OCI-LY7 (cell line): Measurements from ENCODE around the gene KDM2A. TPM values are rescaled to one million over a fixed set of nuclear protein-coding genes. Genes with fewer than 3 reads are reported as not detected.

Source experiments
- BruUV-seq: library from RNA; stranded (reverse); fragments of 400-500 nt; replicated peaks from 2 replicates; lab custom pipeline; 2021; lab: Mats Ljungman, UMichigan
- CTCF ChIA-PET: fragments of 300-600 bp; sonication (Branson Sonifier 250); formaldehyde crosslinking; loops from one replicate; lab custom pipeline; 2022; ENCODE audit warnings: antibody characterized with exemption; ENCODE audit not compliant: unreplicated experiment; lab: Charles Lee
- POLR2A ChIA-PET: fragments of 300-600 bp; sonication (Branson Sonifier 250); formaldehyde crosslinking; loops from one replicate; lab custom pipeline; 2022; ENCODE audit warnings: antibody characterized with exemption; lab: Charles Lee
- DNase-seq: peaks from one replicate; pipeline ENCODE4 v3.0.0-alpha.2; 2015; ENCODE audit warnings: low spot score
- H2AFZ ChIP-seq: fragments of 200-600 bp; sonication (generic), shearing (Covaris generic); 2 replicates; pipeline ENCODE4 v1.6.1; 2014; ENCODE audit warnings: mild to moderate bottlenecking, antibody characterized with exemption, low read length, moderate library complexity
- H3K27ac ChIP-seq: fragments of 200-600 bp; sonication (generic); 2 replicates; pipeline ENCODE4 v1.5.1; 2014; ENCODE audit warnings: mixed run types, low read depth, mild to moderate bottlenecking, moderate library complexity, low read length, inconsistent platforms; ENCODE audit not compliant: poor library complexity, severe bottlenecking
- H3K36me3 ChIP-seq: fragments of 200-600 bp; sonication (generic); 2 replicates; pipeline ENCODE4 v1.6.1; 2014; ENCODE audit warnings: mild to moderate bottlenecking, antibody characterized with exemption, low read length, moderate library complexity, mixed read lengths; ENCODE audit not compliant: insufficient read depth
- H3K4me1 ChIP-seq: fragments of 200-600 bp; sonication (generic); 2 replicates; pipeline ENCODE4 v1.5.1; 2014; ENCODE audit warnings: mild to moderate bottlenecking, low read length; ENCODE audit not compliant: insufficient read depth, poor library complexity, severe bottlenecking
- H3K4me2 ChIP-seq: fragments of 200-600 bp; sonication (generic); 2 replicates; pipeline ENCODE4 v1.6.1; 2014; ENCODE audit warnings: mild to moderate bottlenecking, low read length
- H3K4me3 ChIP-seq: fragments of 200-600 bp; sonication (generic); 2 replicates; pipeline ENCODE4 v1.5.1; 2014; ENCODE audit warnings: mild to moderate bottlenecking, low read depth, low read length; ENCODE audit not compliant: poor library complexity, severe bottlenecking
- H3K79me2 ChIP-seq: fragments of 200-600 bp; sonication (generic); 2 replicates; pipeline ENCODE4 v1.6.1; 2016; ENCODE audit warnings: low read depth, mild to moderate bottlenecking, low read length, moderate library complexity, mixed read lengths; ENCODE audit not compliant: insufficient read depth
- H3K9me2 ChIP-seq: fragments of 200-600 bp; sonication (generic); 2 replicates; pipeline ENCODE4 v1.6.1; 2016; ENCODE audit warnings: mild to moderate bottlenecking, low read length, mixed read lengths; ENCODE audit not compliant: insufficient read depth
- H3K9me3 ChIP-seq: fragments of 200-600 bp; sonication (generic); 2 replicates; pipeline ENCODE4 v1.6.1; 2014; ENCODE audit warnings: mild to moderate bottlenecking, mixed run types, low read length, mixed read lengths
- H4K20me1 ChIP-seq: fragments of 200-600 bp; sonication (generic); 2 replicates; pipeline ENCODE4 v1.6.1; 2014; ENCODE audit warnings: mild to moderate bottlenecking, antibody characterized with exemption, low read length, moderate library complexity, mixed read lengths; ENCODE audit not compliant: insufficient read depth
- CTCF ChIP-seq: fragments of 200-600 bp; sonication (generic); conservative IDR thresholded peaks from 2 replicates; pipeline ENCODE4 v1.5.1; 2014; ENCODE audit warnings: mild to moderate bottlenecking, antibody characterized with exemption, low read length, moderate library complexity, mixed read lengths
- EZH2phosphoT487 ChIP-seq: fragments of 200-600 bp; sonication (generic); IDR thresholded peaks from 2 replicates; pipeline ENCODE4 v1.6.1; 2018; ENCODE audit warnings: low read depth, borderline replicate concordance, mild to moderate bottlenecking, mixed run types, antibody characterized with exemption, low read length, moderate library complexity, mixed read lengths
- intact Hi-C: fragments of 100-400 bp; cut with micrococcal nuclease; formaldehyde crosslinking; loops from one replicate; pipeline ENCODE4 v1.10.0; 2022; ENCODE audit not compliant: unreplicated experiment
- total RNA-seq, 2 experiments: library from RNA; depleted of rRNA in 1 of 2; stranded (reverse); fragments of >200 nt in 1 of 2; shearing (Covaris generic) in 1 of 2; gene quantifications; 2 replicates each; pipeline ENCODE4 v1.2.3, GENCODE V29; 2014 to 2022

KDM2A gene
- total RNA-seq, 2 experiments from 2014 or later: 31.7 to 66.2 TPM

DNA sequence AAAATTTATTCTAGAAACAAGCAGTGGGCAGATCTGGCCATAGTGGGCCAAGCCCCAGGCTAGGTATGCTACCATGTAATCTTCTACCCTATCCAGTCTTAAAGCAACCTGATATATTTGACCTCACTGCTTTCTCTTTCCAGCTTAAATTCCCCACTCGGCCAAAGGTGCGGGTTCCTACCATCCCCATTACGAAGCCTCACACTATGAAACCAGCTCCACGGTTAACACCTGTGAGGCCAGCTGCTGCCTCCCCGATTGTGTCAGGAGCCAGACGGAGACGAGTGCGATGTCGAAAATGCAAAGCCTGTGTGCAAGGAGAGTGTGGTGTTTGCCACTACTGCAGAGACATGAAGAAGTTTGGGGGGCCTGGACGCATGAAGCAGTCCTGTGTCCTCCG lies 126.0 kb downstream of the KDM2A start:
- peaks cover 44% of the 10 kb centered on the region for H3K79me2 ChIP-seq
- TF ChIP-seq CTCF (no peak), EZH2phosphoT487 (no peak)
- peaks cover 17% of the 10 kb centered on the region; the same call in 1 of the 2 replicates for H4K20me1 ChIP-seq
- H3K4me1 ChIP-seq: peaks cover 16% of the 10 kb centered on the region
- H3K4me2 ChIP-seq: no peak overlapping the region
- H3K4me3 ChIP-seq: no peak overlapping the region
- H3K9me3 ChIP-seq: no peaks in the 10 kb centered on the region
- peaks cover 90% of the 10 kb centered on the region for H3K36me3 ChIP-seq
- intact Hi-C loops: no loop called here
- CTCF ChIA-PET: no interaction called here
- DNase-seq: no peak
- no TSS peak for BruUV-seq
- no peak overlapping the region for H2AFZ ChIP-seq
- no peaks in the 10 kb centered on the region for H3K9me2 ChIP-seq
- H3K27ac ChIP-seq: no peak overlapping the region
- POLR2A ChIA-PET: no interaction called here

DNA sequence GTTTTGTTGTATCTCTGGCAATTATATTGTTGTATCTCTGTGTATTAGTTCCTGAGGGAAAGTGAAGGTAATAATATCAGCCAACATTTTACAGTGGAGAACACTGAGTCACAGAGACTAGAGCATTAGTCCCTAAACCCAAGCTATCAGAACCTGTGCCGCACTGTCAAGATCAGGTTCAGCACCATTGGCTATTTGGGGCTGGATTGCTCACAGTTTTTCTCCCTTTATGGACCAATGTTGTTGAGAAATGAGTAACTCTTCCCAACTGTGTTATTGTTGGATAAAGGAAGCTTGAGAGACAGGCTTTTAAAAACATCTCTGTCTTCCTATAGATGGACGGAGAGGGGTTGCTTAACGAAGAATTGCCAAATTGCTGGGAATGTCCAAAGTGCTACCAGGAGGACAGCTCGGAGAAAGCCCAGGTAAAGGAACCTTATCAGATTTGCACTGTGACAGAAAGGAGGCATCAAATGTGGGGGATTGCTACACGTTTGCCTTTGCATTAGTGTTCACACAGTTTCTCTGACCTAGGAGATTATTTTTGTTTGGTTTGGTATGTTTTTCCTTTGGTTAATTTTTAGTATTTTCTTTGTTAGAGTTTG lies 129.0 kb downstream of the KDM2A start:
- Histone ChIP-seq H4K20me1 (no peaks in the 10 kb centered on the region; the same call in 1 of the 2 replicates), H3K79me2 (peaks cover 14% of the 10 kb centered on the region; the same call in 1 of the 2 replicates), H3K4me2 (no peak overlapping the region), H3K9me2 (no peaks in the 10 kb centered on the region), H3K27ac (no peak overlapping the region), H2AFZ (no peak overlapping the region), H3K4me3 (no peak overlapping the region), H3K4me1 (no peaks in the 10 kb centered on the region), H3K9me3 (no peaks in the 10 kb centered on the region), H3K36me3 (peaks cover 99% of the 10 kb centered on the region)
- intact Hi-C loops: no loop called here
- POLR2A ChIA-PET: no interaction called here
- TF ChIP-seq CTCF (no peak), EZH2phosphoT487 (no peak)
- DNase-seq: no peak
- CTCF ChIA-PET: no interaction called here
- BruUV-seq: no TSS peak

GRCh38 chr11:67248653-67249052 lies 129.6 kb downstream of the KDM2A start:
- TF ChIP-seq EZH2phosphoT487: no peak
- no peak for TF ChIP-seq CTCF
- H3K4me2 ChIP-seq: no peak overlapping the region
- H3K27ac ChIP-seq: no peak overlapping the region
- H3K4me3 ChIP-seq: no peak overlapping the region
- no peaks in the 10 kb centered on the region for H4K20me1 ChIP-seq
- CTCF ChIA-PET: no interaction called here
- H3K4me1 ChIP-seq: no peaks in the 10 kb centered on the region
- intact Hi-C loops: no loop called here
- H3K36me3 ChIP-seq: peaks cover 99% of the 10 kb centered on the region
- no TSS peak for BruUV-seq
- H3K9me2 ChIP-seq: no peaks in the 10 kb centered on the region
- H3K79me2 ChIP-seq: peaks cover 8% of the 10 kb centered on the region; the same call in 1 of the 2 replicates
- no peaks in the 10 kb centered on the region for H3K9me3 ChIP-seq
- POLR2A ChIA-PET: no interaction called here
- no peak for DNase-seq
- no peak overlapping the region for H2AFZ ChIP-seq
